Sciatic nerve (tissue), 2 donors: ENCODE results near the gene PLPPR5. TPM values are rescaled to one million over a fixed set of nuclear protein-coding genes. Genes with fewer than 3 reads are reported as not detected.
"Not testable (repeated sequence)": the region's sequence is repeated elsewhere in the genome, so short reads cannot be mapped to it uniquely, and the experiment has no call there.

ENCODE experiments used
- ATAC-seq: fragments of 200-7000 bp; cut with Tn5 transposase; one replicate; pipeline ENCODE4 v1.9.1; 2020; ENCODE audit warnings: mild to moderate bottlenecking, moderate library complexity
- DNase-seq: peaks from one replicate; pipeline ENCODE4 v3.0.0-alpha.2; 2020; ENCODE audit warnings: low spot score
- intact Hi-C: fragments of 100-400 bp; cut with DNase I; formaldehyde crosslinking; loops from one replicate; pipeline ENCODE4 v1.14.2; 2022
- total RNA-seq: library from RNA; stranded (reverse); fragmentation: NEBNext Ultra II Directional; extraction: Animal tissue kit (Norgen Biotek cat#: 25700); gene quantifications from one replicate; pipeline ENCODE4 v1.2.1, GENCODE V29; 2021
- donor health status: DM: no; HTN: no; CAD: no.
- donor health status: DM: no; HTN: no; CAD: no.

The PLPPR5 gene
- total RNA-seq, 1 donor from 2014 or later: not detected

- ATAC-seq, intact Hi-C loops, DNase-seq: not testable (repeated sequence)
These were observed 123.4 kb downstream of the PLPPR5 start for GRCh38 chr1:98881234-98881633.

- no peak for ATAC-seq
- intact Hi-C loops: no loop called here
These were observed 129.8 kb downstream of the PLPPR5 start for GRCh38 chr1:98874828-98875227.

GRCh38 chr1:98870959-98871903 is 133.4 kb downstream of the PLPPR5 start:
- intact Hi-C loops: no loop called here
- no peak for ATAC-seq
- no peak for DNase-seq

More at GRCh38 chr1:98874828-98875227, 129.8 kb downstream of the PLPPR5 start:
- DNase-seq: no peak

GRCh38 chr1:98865796-98866195 is 138.9 kb downstream of the PLPPR5 start:
- DNase-seq (no peak), ATAC-seq (no peak)
- intact Hi-C loops: no loop called here

GRCh38 chr1:98860329-98860728 is 144.3 kb downstream of the PLPPR5 start:
- ATAC-seq: no peak
- no peak for DNase-seq
- intact Hi-C loops: no loop called here

- DNase-seq: no peak
- intact Hi-C loops: no loop called here
- ATAC-seq: no peak
These were observed 150.5 kb downstream of the PLPPR5 start for GRCh38 chr1:98854137-98854536.

- DNase-seq (no peak), ATAC-seq (no peak)
- intact Hi-C loops: no loop called here
These were observed 154.6 kb downstream of the PLPPR5 start for GRCh38 chr1:98849969-98850636.

GRCh38 chr1:98842241-98842640 is 162.4 kb downstream of the PLPPR5 start:
- intact Hi-C loops: no loop called here
- no peak for ATAC-seq
- DNase-seq: no peak
